ENCODE measurements around the gene NOXA1.
"Not testable (repeated sequence)": the region's sequence is repeated elsewhere in the genome, so short reads cannot be mapped to it uniquely, and the experiment has no call there.

The NOXA1 gene

GRCh38 chr9:137422604-137423513, at the start of gene NOXA1, which contains the start of gene EXD3:
Gene NOXA1 (plus strand): TSS chr9:137423393. CDS start chr9:137423530, 137 bp downstream.
Gene EXD3 (minus strand): TSS chr9:137423162. CDS start chr9:137395357, 27,805 bp downstream.
- peak; percentile 93 for DNase-seq

GRCh38 chr9:137373611-137373980, 49.6 kb upstream of the NOXA1 start:
- DNase-seq = no peak

GRCh38 chr9:137374131-137374845, 48.9 kb upstream of the NOXA1 start:
- no peak for DNase-seq

GRCh38 chr9:137375321-137376058, 47.7 kb upstream of the NOXA1 start:
- DNase-seq = no peak

- no peak for DNase-seq
Measured at GRCh38 chr9:137376386-137376785, 46.8 kb upstream of the NOXA1 start.

- not testable (repeated sequence) for DNase-seq
Measured at GRCh38 chr9:137378688-137379410, 44.3 kb upstream of the NOXA1 start.

- no peak for DNase-seq
Measured at GRCh38 chr9:137379761-137380161, 43.4 kb upstream of the NOXA1 start.

GRCh38 chr9:137380171-137380570, 43.0 kb upstream of the NOXA1 start:
- DNase-seq = no peak

GRCh38 chr9:137380606-137381005, 42.6 kb upstream of the NOXA1 start:
- no peak for DNase-seq

GRCh38 chr9:137381501-137382443, 41.4 kb upstream of the NOXA1 start:
- DNase-seq = no peak

GRCh38 chr9:137382444-137383080, 40.6 kb upstream of the NOXA1 start:
- DNase-seq = no peak

GRCh38 chr9:137383081-137383783, 40.0 kb upstream of the NOXA1 start:
- no peak for DNase-seq

GRCh38 chr9:137383784-137384756, 39.1 kb upstream of the NOXA1 start:
- DNase-seq = no peak

- DNase-seq = no peak
Measured at GRCh38 chr9:137385061-137385655, 38.0 kb upstream of the NOXA1 start.

GRCh38 chr9:137386507-137387113, 36.6 kb upstream of the NOXA1 start:
- not testable (repeated sequence) for DNase-seq

- peak; percentile 32 for DNase-seq
Measured at GRCh38 chr9:137387114-137387890, 35.9 kb upstream of the NOXA1 start.
